ENCODE measurements around the gene BHLHA15.

The BHLHA15 gene

DNA sequence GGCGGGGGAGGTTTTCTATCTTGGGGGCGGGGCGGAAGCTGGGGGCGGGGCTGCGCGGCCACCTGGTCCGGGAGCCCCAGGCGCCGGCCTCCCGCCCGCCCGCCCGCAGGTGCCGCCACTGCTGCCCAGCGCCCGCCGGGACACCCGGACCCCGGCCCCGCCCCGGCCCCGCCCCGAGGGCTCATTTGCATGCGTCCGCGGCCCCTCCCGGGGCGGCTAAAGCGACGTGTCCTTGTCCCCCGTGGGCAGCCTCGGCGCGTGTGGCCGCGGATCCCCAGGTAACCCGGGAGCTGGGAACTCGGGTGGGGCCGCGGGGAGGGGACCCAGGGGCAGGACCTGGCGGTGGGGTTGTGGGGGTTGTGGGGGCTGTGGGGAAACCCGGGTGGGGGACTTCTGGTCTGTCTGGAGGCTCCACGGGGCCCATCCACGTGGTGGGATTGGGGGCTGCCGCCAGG lies at the start of gene BHLHA15:
Gene BHLHA15 (plus strand): TSS at position 219 of the 455 bp plus-strand sequence. CDS start 871 bp downstream, outside the sequence.
- no peak for FAIRE-seq

- FAIRE-seq, result no peak
These were observed 48.5 kb upstream of the BHLHA15 start for GRCh38 chr7:98162758-98163157.

- no peak for FAIRE-seq
These were observed 48.0 kb upstream of the BHLHA15 start for GRCh38 chr7:98163269-98163668.

GRCh38 chr7:98163704-98164494 lies 47.3 kb upstream of the BHLHA15 start:
- FAIRE-seq, result no peak

GRCh38 chr7:98165827-98166667 lies 45.2 kb upstream of the BHLHA15 start:
- no peak for FAIRE-seq

- no peak for FAIRE-seq
These were observed 44.6 kb upstream of the BHLHA15 start for GRCh38 chr7:98166668-98166970.

- no peak for FAIRE-seq
These were observed 43.6 kb upstream of the BHLHA15 start for GRCh38 chr7:98167653-98168052.

- peak; percentile 29 for FAIRE-seq
These were observed 42.9 kb upstream of the BHLHA15 start for GRCh38 chr7:98168181-98168903.

- FAIRE-seq, result no peak
These were observed 42.2 kb upstream of the BHLHA15 start for GRCh38 chr7:98168904-98169621.

DNA sequence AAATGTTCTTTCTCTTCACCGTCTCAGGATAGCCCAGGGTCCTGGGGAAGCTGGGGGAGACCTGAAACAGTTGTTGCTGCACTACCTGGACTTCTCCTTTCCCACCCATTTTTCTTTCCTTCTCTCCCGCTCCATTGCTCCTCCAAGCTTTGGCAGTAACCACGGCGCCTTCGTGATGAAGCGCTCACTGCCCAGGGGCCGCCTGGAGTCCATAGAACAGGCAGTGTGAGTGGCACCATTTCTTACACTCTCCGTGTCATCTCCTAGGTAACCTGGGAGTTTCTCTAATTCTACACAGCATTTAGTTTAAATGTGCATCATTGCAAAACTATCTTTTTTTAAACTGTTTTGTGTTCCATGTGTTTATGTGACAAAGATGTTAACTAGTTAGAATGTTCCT lies 40.3 kb upstream of the BHLHA15 start:
- FAIRE-seq, result no peak

DNA sequence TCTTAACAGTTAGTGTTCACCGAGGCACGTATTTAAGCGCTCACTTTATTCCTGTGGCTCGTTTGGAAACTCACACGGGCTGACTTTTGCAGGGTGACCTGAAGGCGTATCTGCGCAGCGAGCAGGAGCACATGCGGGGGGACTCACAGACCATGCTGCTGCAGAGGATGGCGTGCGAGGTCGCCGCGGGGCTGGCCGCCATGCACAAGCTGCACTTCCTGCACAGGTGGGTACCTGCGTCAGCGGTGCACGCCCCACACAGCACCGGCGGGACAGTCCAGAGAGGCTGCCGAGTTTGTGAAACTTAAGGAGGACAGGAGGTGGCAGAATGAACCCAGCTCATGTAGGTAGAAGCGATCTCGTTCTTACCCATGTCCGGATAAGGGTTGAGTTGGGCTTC lies 39.8 kb upstream of the BHLHA15 start:
- no peak for FAIRE-seq

- FAIRE-seq, result no peak
These were observed 36.6 kb upstream of the BHLHA15 start for GRCh38 chr7:98174334-98175259.

- FAIRE-seq, result no peak
These were observed 35.8 kb upstream of the BHLHA15 start for GRCh38 chr7:98175260-98175940.

DNA sequence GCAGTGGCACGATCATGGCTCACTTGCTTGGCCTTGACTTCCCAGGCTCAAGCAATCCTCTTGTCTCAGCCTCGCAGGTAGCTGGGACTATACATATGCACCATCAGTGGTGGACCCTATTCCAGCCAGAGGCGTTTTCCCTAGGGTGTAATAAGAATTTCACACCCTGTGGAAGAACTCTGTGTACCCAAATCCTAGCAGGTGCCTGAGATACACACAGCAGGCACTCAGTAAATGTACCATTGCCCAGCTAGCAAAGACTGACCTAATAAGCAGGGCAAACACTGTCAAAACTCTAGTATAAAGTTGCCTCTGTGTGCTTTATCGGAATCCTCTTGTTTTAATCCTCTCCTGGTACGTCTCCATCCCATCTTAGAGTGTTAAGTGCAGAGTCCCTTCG lies 33.7 kb upstream of the BHLHA15 start:
- no peak for FAIRE-seq

- no peak for FAIRE-seq
These were observed 32.9 kb upstream of the BHLHA15 start for GRCh38 chr7:98178321-98178720.

- no peak for FAIRE-seq
These were observed 32.3 kb upstream of the BHLHA15 start for GRCh38 chr7:98178762-98179490.

DNA sequence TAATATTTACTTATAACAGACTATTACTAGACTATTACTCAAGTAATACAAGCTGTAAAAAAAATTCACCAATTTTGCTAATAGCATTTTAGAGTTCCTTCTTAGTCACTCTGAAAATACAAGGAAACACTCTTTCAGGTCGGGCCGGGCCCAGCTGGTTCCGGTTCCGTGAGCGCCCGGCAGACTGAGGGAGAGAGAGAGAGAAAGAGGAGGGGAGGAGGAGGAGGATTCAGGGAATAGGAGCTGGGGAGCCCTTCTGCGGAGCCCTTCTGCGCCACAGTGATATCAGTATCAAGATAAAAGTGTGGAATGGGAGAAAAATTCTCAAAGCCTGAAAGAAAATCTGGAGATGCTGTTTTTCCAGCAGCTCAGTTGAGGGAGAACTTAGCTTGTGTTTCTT lies 30.5 kb upstream of the BHLHA15 start:
- no peak for FAIRE-seq

DNA sequence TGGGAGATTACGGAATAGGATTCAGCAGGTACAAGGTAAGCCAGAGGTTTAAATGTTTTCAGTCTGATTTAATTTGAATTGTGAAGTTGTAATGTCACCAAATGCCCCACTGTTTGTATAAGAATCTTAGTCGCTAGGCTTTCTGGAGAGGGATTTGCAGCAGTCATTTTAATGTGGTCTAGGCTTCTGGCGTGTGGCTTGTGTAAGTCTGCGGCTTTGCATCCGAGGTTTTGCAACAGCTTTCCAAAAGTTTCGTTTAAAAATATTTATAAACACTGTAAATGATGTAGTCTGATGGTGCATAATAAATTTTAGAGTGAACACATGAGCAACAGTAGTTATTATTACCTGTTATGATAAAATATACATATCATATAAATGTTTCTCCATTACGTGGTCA lies 26.1 kb upstream of the BHLHA15 start:
- FAIRE-seq, result no peak

- no peak for FAIRE-seq
These were observed 24.6 kb upstream of the BHLHA15 start for GRCh38 chr7:98186452-98187137.

DNA sequence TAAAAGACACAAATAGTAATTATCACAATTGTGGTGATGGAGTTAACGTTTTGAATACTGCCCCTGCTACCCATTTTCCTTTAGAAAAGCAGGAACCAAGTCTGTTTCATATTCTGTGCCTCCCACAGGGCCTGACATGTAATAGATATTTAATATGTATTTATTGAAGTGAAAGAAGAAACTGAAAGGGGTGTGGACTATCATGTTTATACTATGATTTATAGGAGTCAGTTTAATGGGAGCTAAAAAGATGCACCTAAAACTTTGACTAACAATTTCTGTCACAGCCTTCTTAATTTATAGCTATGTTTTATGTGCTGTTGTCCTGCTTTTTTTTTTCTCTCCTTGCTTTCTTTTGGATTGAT lies 24.1 kb upstream of the BHLHA15 start:
- FAIRE-seq, result no peak
